ENCODE results near the gene POLR2L.
A peak's percentile ranks its signal among the peaks of the same experiment; 100 is the strongest.

POLR2L gene

GRCh38 chr11:831961-832528, 10.3 kb downstream of the POLR2L start:
- DNase-seq = no peak
- intact Hi-C loops (cut with DNase I) = no loop called here

- DNase-seq = no peak
- intact Hi-C loops (cut with DNase I) = no loop called here
These were observed 11.0 kb downstream of the POLR2L start for GRCh38 chr11:831118-831864.

GRCh38 chr11:830295-831117, 11.8 kb downstream of the POLR2L start:
- intact Hi-C loops (cut with DNase I) = no loop called here
- DNase-seq = peak in 37 of 42 donors; percentile 48 to 82 (median 70)

GRCh38 chr11:829847-830294, 12.5 kb downstream of the POLR2L start:
- DNase-seq = no peak
- intact Hi-C loops (cut with DNase I) = no loop called here

GRCh38 chr11:829176-829846, 13.0 kb downstream of the POLR2L start:
- DNase-seq = peak in 1 of 42 donors; percentile 54
- intact Hi-C loops (cut with DNase I) = no loop called here

- no peak for DNase-seq
- intact Hi-C loops (cut with DNase I) = no loop called here
These were observed 13.7 kb downstream of the POLR2L start for GRCh38 chr11:828506-829175.

GRCh38 chr11:827897-828192, 14.5 kb downstream of the POLR2L start, which contains the start of gene CRACR2B:
CRACR2B (plus strand) TSS chr11:827919; CDS start chr11:828608, 689 bp downstream.
- DNase-seq = no peak
- intact Hi-C loops (cut with DNase I) = no loop called here

GRCh38 chr11:827146-827896, 15.0 kb downstream of the POLR2L start:
- intact Hi-C loops (cut with DNase I) = no loop called here
- DNase-seq = no peak

GRCh38 chr11:826836-827145, 15.5 kb downstream of the POLR2L start:
- DNase-seq = no peak
- intact Hi-C loops (cut with DNase I) = no loop called here

GRCh38 chr11:826227-826621, 16.1 kb downstream of the POLR2L start:
- intact Hi-C loops (cut with DNase I) = no loop called here

GRCh38 chr11:825366-826226, 16.7 kb downstream of the POLR2L start:
- intact Hi-C loops (cut with DNase I) = no loop called here
- DNase-seq = no peak

More at GRCh38 chr11:826227-826621, 16.1 kb downstream of the POLR2L start:
- no peak for DNase-seq

GRCh38 chr11:824942-825341, 17.4 kb downstream of the POLR2L start:
- DNase-seq = no peak

GRCh38 chr11:824292-824880, 17.9 kb downstream of the POLR2L start:
- intact Hi-C loops (cut with DNase I) = no loop called here
- DNase-seq = peak in 34 of 42 donors; percentile 21 to 88 (median 62)

More at GRCh38 chr11:824942-825341, 17.4 kb downstream of the POLR2L start:
- intact Hi-C loops (cut with DNase I) = no loop called here

- intact Hi-C loops (cut with DNase I) = no loop called here
- no peak for DNase-seq
These were observed 18.7 kb downstream of the POLR2L start for GRCh38 chr11:823441-824291.

GRCh38 chr11:821512-822371, 20.6 kb downstream of the POLR2L start:
- intact Hi-C loops (cut with DNase I) = no loop called here
- DNase-seq = peak in 8 of 42 donors; percentile 42 to 76 (median 56)

Measured in head of caudate nucleus (tissue), 42 donors.